RWPE1 (cell line): ENCODE results near the gene RPAIN.

Experiments
- CTCF ChIA-PET: fragments of 350-600 bp; sonication (Branson Sonifier 250); formaldehyde crosslinking; extraction: SDS; loops from one replicate; lab custom pipeline; 2021; lab: Yijun Ruan, JAX
- POLR2A ChIA-PET: fragments of 400-600 bp; formaldehyde crosslinking; extraction: SDS; loops from one replicate; lab custom pipeline; 2020; ENCODE audit warnings: antibody characterized with exemption; ENCODE audit not compliant: low non-redundant PET; lab: Yijun Ruan, JAX
- DNase-seq: peaks from one replicate; pipeline ENCODE4 v3.0.0; 2012; ENCODE audit warnings: low spot score
- H3K27ac ChIP-seq: fragments of 450-650 bp; 2 replicates; pipeline ENCODE4 v1.5.1; 2017
- CTCF ChIP-seq: fragments of 450-650 bp; conservative IDR thresholded peaks from 2 replicates; pipeline ENCODE4 v1.5.1; 2017; ENCODE audit warnings: low read depth, mild to moderate bottlenecking

The RPAIN gene

GRCh38 chr17:5468075-5468473 is 48.1 kb downstream of the RPAIN start:
- POLR2A ChIA-PET = no interaction called here
- peak overlapping the region; percentile 72 for H3K27ac ChIP-seq
- CTCF ChIA-PET = interaction anchor here (1.0 to 1.2 kb wide), 2 partner anchors 29 to 31 kb away, joined by 3 to 4 read pairs; partner anchors contain the start of gene C1QBP
- no peak for TF ChIP-seq CTCF
- DNase-seq = peak; percentile 39

GRCh38 chr17:5472511-5472910 is 52.5 kb downstream of the RPAIN start:
- H3K27ac ChIP-seq = no peak overlapping the region
- DNase-seq = no peak
- no peak for TF ChIP-seq CTCF
- CTCF ChIA-PET = no interaction called here
- POLR2A ChIA-PET = no interaction called here

- TF ChIP-seq CTCF = no peak
- ChIA-PET POLR2A (no interaction called here), CTCF (no interaction called here)
- no peak for DNase-seq
- no peak overlapping the region for H3K27ac ChIP-seq
These were observed 53.9 kb downstream of the RPAIN start for GRCh38 chr17:5473906-5474305.

GRCh38 chr17:5478992-5479391 is 59.0 kb downstream of the RPAIN start:
- DNase-seq = no peak
- H3K27ac ChIP-seq = no peak overlapping the region
- ChIA-PET CTCF (no interaction called here), POLR2A (interaction anchor here (0.6 kb wide), 1 partner anchor 265 kb away, joined by 5 read pairs; no protein-coding TSS in a partner anchor)
- TF ChIP-seq CTCF = no peak

GRCh38 chr17:5480962-5481361 is 61.0 kb downstream of the RPAIN start:
- ChIA-PET POLR2A (no interaction called here), CTCF (no interaction called here)
- DNase-seq = no peak
- H3K27ac ChIP-seq = no peak overlapping the region
- no peak for TF ChIP-seq CTCF

- no peak for DNase-seq
- H3K27ac ChIP-seq = no peak overlapping the region
- POLR2A ChIA-PET = no interaction called here
- CTCF ChIA-PET = no interaction called here
- no peak for TF ChIP-seq CTCF
These were observed 61.5 kb downstream of the RPAIN start for GRCh38 chr17:5481451-5481850.
